Fibroblast of villous mesenchyme (primary cell): Measurements from ENCODE around the gene ROR1. TPM values are rescaled to one million over a fixed set of nuclear protein-coding genes. Genes with fewer than 3 reads are reported as not detected.

ENCODE experiments used
- DNase-seq: peaks from one replicate; pipeline ENCODE4 v3.0.0-alpha.2; 2010; ENCODE audit warnings: low read depth
- H3K4me3 ChIP-seq: 2 replicates; pipeline ENCODE4 v1.5.1; 2011; ENCODE audit warnings: low read depth, mild to moderate bottlenecking, low read length
- total RNA-seq: library from RNA; depleted of rRNA; stranded (reverse); fragments of >200 nt; gene quantifications from 2 replicates; pipeline ENCODE4 v1.2.3, GENCODE V29; 2012
- TF ChIP-seq, protein P1 (sequence below): IDR thresholded peaks from 2 replicates; pipeline ENCODE4 v1.5.1; 2012; ENCODE audit warnings: low read depth, mild to moderate bottlenecking, low read length; ENCODE audit not compliant: insufficient read depth

ROR1 gene
- total RNA-seq, 1 donor, result 8.6 TPM

GRCh38 chr1:64194168-64195080, 420.6 kb downstream of the ROR1 start:
- no peak overlapping the region for H3K4me3 ChIP-seq
- no peak for DNase-seq
- TF ChIP-seq, protein P1, sequence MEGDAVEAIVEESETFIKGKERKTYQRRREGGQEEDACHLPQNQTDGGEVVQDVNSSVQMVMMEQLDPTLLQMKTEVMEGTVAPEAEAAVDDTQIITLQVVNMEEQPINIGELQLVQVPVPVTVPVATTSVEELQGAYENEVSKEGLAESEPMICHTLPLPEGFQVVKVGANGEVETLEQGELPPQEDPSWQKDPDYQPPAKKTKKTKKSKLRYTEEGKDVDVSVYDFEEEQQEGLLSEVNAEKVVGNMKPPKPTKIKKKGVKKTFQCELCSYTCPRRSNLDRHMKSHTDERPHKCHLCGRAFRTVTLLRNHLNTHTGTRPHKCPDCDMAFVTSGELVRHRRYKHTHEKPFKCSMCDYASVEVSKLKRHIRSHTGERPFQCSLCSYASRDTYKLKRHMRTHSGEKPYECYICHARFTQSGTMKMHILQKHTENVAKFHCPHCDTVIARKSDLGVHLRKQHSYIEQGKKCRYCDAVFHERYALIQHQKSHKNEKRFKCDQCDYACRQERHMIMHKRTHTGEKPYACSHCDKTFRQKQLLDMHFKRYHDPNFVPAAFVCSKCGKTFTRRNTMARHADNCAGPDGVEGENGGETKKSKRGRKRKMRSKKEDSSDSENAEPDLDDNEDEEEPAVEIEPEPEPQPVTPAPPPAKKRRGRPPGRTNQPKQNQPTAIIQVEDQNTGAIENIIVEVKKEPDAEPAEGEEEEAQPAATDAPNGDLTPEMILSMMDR, result no peak

DNA sequence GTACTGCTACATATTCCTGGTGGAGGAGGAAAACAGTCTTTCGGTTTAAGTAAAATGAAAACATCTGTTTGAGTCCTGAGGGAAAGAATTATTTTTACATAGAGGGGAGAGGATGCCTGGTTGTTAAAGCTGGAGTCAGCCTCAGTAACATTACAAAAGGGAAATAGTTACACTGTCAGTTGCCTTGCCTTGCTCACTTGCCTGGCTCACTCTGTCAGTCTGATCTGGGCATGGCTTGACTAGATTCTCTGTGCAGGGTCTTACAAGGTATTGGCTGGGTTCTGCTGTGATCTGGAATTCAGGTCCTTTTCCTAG, 421.2 kb downstream of the ROR1 start:
- TF ChIP-seq, protein P1, result no peak
- peak; percentile 29 for DNase-seq
- no peak overlapping the region for H3K4me3 ChIP-seq

- no peak for DNase-seq
- no peak overlapping the region for H3K4me3 ChIP-seq
- TF ChIP-seq, protein P1, result no peak
Observed at GRCh38 chr1:64196074-64196870, 422.5 kb downstream of the ROR1 start.

- DNase-seq, result no peak
- TF ChIP-seq, protein P1, result no peak
- H3K4me3 ChIP-seq, result no peak overlapping the region
Observed at GRCh38 chr1:64197076-64197475, 423.3 kb downstream of the ROR1 start.

DNA sequence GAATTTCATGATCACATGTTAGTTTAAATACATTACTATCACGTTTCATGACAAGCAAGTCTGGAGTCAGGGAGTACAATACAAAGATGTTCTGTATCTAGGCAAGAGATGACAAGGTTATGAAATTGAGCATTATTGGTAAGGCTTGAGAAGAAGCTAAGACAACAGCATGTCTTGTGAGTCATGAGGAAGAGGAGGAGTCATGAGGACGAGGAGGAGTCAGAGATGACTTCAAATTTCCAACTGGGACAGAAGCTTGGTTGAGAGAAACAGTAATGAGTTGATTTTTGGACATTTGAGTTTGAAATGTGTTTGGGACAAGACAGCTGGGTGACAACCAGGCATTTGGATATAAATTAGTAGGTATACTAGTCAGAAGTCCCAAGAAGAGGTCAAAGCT, 425.3 kb downstream of the ROR1 start:
- no peak overlapping the region for H3K4me3 ChIP-seq
- TF ChIP-seq, protein P1, result no peak
- DNase-seq, result no peak

- DNase-seq, result no peak
- TF ChIP-seq, protein P1, result no peak
- H3K4me3 ChIP-seq, result no peak overlapping the region
Observed at GRCh38 chr1:64200064-64200463, 426.2 kb downstream of the ROR1 start.
